HG03103 (cell line): ENCODE data around the gene HIVEP2.
A peak's percentile ranks its signal among the peaks of the same experiment; 100 is the strongest.

Experiments
- ATAC-seq: cut with Tn5 transposase; IDR thresholded peaks from one replicate; pipeline ENCODE4 v1.9.1; 2021; ENCODE audit warnings: low read depth; ENCODE audit not compliant: unreplicated experiment

Gene HIVEP2

GRCh38 chr6:142897659-142898058, 47.3 kb downstream of the HIVEP2 start:
- ATAC-seq: no peak

GRCh38 chr6:142896732-142897131, 48.2 kb downstream of the HIVEP2 start:
- ATAC-seq: no peak

GRCh38 chr6:142893088-142893487, 51.9 kb downstream of the HIVEP2 start:
- no peak for ATAC-seq

GRCh38 chr6:142892254-142893021, 52.5 kb downstream of the HIVEP2 start:
- ATAC-seq: no peak

- no peak for ATAC-seq
Measured at GRCh38 chr6:142891454-142891853, 53.5 kb downstream of the HIVEP2 start.

GRCh38 chr6:142888456-142888855, 56.5 kb downstream of the HIVEP2 start:
- ATAC-seq: no peak

- no peak for ATAC-seq
Measured at GRCh38 chr6:142887517-142887916, 57.5 kb downstream of the HIVEP2 start.

- peak; percentile 75 for ATAC-seq
Measured at GRCh38 chr6:142886431-142887170, 58.4 kb downstream of the HIVEP2 start.

GRCh38 chr6:142885182-142885867, 59.7 kb downstream of the HIVEP2 start:
- ATAC-seq: peak; percentile 58

- no peak for ATAC-seq
Measured at GRCh38 chr6:142884214-142885035, 60.6 kb downstream of the HIVEP2 start.

GRCh38 chr6:142883011-142883410, 62.0 kb downstream of the HIVEP2 start:
- no peak for ATAC-seq

- ATAC-seq: no peak
Measured at GRCh38 chr6:142881761-142882160, 63.2 kb downstream of the HIVEP2 start.

- no peak for ATAC-seq
Measured at GRCh38 chr6:142881290-142881689, 63.7 kb downstream of the HIVEP2 start.

GRCh38 chr6:142880201-142880600, 64.8 kb downstream of the HIVEP2 start:
- ATAC-seq: no peak

- no peak for ATAC-seq
Measured at GRCh38 chr6:142879527-142879926, 65.4 kb downstream of the HIVEP2 start.

GRCh38 chr6:142879076-142879475, 65.9 kb downstream of the HIVEP2 start:
- ATAC-seq: no peak

- ATAC-seq: no peak
Measured at GRCh38 chr6:142878407-142878806, 66.6 kb downstream of the HIVEP2 start.

GRCh38 chr6:142874676-142875075, 70.3 kb downstream of the HIVEP2 start:
- no peak for ATAC-seq

GRCh38 chr6:142872376-142872775, 72.6 kb downstream of the HIVEP2 start:
- no peak for ATAC-seq

GRCh38 chr6:142871910-142872331, 73.1 kb downstream of the HIVEP2 start:
- peak; percentile 87 for ATAC-seq
